ENCODE data around the gene LEMD1.
A peak's percentile ranks its signal among the peaks of the same experiment; 100 is the strongest.

The LEMD1 gene

DNA sequence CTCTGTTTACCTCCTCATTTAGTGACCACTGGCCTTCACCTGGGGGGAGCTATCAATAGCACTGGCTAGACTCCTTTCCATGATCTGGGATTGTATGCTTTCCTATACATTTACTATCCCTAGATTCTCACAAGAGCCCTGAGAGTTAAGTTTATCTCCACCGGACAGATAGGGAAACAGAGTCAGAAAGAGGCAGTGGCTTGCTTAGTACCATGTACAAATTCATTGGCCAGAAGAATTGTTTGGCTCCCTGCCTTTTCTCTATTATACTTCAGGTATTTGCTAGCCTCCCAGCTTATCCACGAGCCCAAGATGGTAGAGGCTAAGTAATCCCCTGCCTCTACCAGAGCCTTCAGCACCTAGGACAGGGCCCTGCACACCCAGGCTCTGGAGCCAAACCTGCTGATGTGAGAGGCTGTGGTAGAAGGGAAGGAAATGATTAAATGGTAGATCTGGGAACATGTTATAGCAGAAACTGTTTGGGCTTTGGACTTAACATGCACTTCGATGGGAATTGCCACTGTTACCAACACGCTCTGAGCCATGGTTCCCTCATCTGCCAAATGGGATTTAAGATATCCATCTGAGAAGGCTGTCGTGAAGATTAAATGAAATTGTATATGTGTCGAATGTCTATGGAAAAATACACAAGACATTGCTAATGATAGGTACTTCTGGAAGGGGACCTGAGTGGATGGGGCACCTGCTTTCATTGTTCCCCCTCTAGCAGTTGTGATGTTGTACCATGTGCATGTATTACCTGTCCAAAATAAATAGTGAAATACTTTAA lies 37.1 kb upstream of the LEMD1 start:
- Histone ChIP-seq H3K27me3 (ENCODE audit: control insufficient read depth in 3 of 3, insufficient read depth in 3 of 3, low read depth in 1 of 3, low read length in 3 of 3) (peaks cover 0 to 82% (median 0%) of the 10 kb centered on the region in 3 experiments), H3K4ac (ENCODE audit: low read length) (no peak overlapping the region), H3K9ac (ENCODE audit: low read depth, low read length, poor library complexity) (no peak overlapping the region), H3K79me1 (ENCODE audit: low read depth, low read length) (peaks cover 4% of the 10 kb centered on the region), H2AFZ (ENCODE audit: low read length) (no peak overlapping the region), H3K23ac (ENCODE audit: low read depth, low read length, poor library complexity) (no peak overlapping the region), H2BK5ac (ENCODE audit: low read length) (no peak overlapping the region), H2BK12ac (ENCODE audit: low read length) (no peak overlapping the region), H3K4me3 (ENCODE audit: low read length in 2 of 2) (no peak overlapping the region), H3K4me2 (ENCODE audit: insufficient read depth, low read length, poor library complexity, severe bottlenecking) (no peak overlapping the region), H2AK5ac (ENCODE audit: low read depth, low read length) (no peak overlapping the region), H3K27ac (replicated peaks; ENCODE audit: low read length) (no peak overlapping the region), H3K14ac (ENCODE audit: low read length) (no peak overlapping the region), H3K4me1 (ENCODE audit: control insufficient read depth in 2 of 2, insufficient read depth in 1 of 2, low read depth in 1 of 2, low read length in 2 of 2) (peaks cover 4 to 16% of the 10 kb centered on the region in 2 donors), H3K36me3 (replicated peaks in 1 of 2; ENCODE audit: control insufficient read depth in 2 of 2, insufficient read depth in 2 of 2, low read length in 2 of 2) (peaks cover 0 to 4% of the 10 kb centered on the region in 2 donors), H3K18ac (ENCODE audit: low read length) (no peak overlapping the region), H4K91ac (ENCODE audit: low read depth, low read length, poor library complexity) (no peak overlapping the region), H2BK15ac (ENCODE audit: low read length) (no peak overlapping the region), H2BK120ac (ENCODE audit: low read depth, low read length) (no peak overlapping the region), H4K8ac (ENCODE audit: low read depth, low read length) (no peak overlapping the region), H3K9me3 (replicated peaks in 1 of 2; ENCODE audit: control insufficient read depth in 2 of 2, insufficient read depth in 1 of 2, low read depth in 1 of 2, low read length in 2 of 2) (no peaks in the 10 kb centered on the region)
- no CpG with 5 or more reads among the region's 6 CpGs for WGBS, 2 donors (ENCODE audit: extremely low coverage in 2 of 2, insufficient read length in 2 of 2, insufficient replicate concordance in 1 of 2)
- no peak for DNase-seq (ENCODE audit: low spot score)

DNA sequence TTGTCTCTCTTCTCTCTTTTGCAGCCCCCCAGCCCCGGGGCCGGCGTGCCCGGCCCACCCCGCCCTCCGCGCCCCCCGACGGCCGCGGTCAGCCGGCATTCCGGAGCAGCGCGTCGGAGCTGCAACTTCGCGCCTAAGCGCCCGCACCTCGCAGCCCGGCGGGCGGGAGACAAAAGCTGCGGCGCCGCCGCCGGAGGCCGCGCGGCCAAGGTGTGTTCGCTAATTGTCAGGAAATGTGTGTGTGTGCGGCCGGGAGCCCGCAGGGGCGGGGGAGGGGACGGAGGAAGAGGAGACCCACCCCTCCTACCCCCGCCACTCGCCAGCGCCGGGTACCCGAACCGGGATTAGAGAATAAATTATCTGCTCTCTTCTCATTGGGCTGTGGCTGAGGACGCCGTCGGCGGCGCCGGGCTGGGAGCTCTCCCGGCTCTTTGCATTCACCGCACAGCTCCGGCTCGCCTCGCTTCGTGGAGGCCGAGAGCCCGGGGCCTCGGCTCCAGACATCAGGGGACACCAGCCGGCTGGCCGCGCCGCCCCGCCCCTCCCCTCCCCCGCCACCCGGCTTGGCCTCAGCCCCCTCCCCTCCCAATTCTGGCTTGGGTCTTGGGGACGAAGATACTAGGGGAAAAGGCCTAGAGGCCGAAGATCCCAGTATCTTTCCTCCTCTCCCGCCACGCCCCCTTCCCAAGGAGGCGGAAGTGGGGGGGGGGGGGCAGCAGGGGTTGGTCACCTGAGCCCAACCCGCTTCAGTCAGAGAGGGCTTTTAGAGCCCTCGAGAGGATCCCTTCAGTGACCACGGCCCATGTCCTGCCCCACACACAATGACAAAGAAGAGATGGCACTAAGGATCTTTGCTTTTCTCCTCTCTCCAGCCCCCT lies 35.3 kb upstream of the LEMD1 start:
- Histone ChIP-seq H3K18ac (ENCODE audit: low read length) (peak overlapping the region; percentile 100), H3K4me3 (ENCODE audit: low read length in 2 of 2) (peak overlapping the region; percentile 50 to 99), H3K4ac (ENCODE audit: low read length) (peak overlapping the region; percentile 94), H3K27ac (replicated peaks; ENCODE audit: low read length) (peak overlapping the region; percentile 96), H3K79me1 (ENCODE audit: low read depth, low read length) (peaks cover 4% of the 10 kb centered on the region), H3K14ac (ENCODE audit: low read length) (no peak overlapping the region), H2AK5ac (ENCODE audit: low read depth, low read length) (peak overlapping the region; percentile 95), H3K36me3 (replicated peaks in 1 of 2; ENCODE audit: control insufficient read depth in 2 of 2, insufficient read depth in 2 of 2, low read length in 2 of 2) (peaks cover 0 to 10% of the 10 kb centered on the region in 2 donors), H3K9me3 (replicated peaks in 1 of 2; ENCODE audit: control insufficient read depth in 2 of 2, insufficient read depth in 1 of 2, low read depth in 1 of 2, low read length in 2 of 2) (no peaks in the 10 kb centered on the region), H3K4me2 (ENCODE audit: insufficient read depth, low read length, poor library complexity, severe bottlenecking) (peak overlapping the region; percentile 35), H2BK120ac (ENCODE audit: low read depth, low read length) (peak overlapping the region; percentile 90), H2BK12ac (ENCODE audit: low read length) (no peak overlapping the region), H4K8ac (ENCODE audit: low read depth, low read length) (no peak overlapping the region), H2BK5ac (ENCODE audit: low read length) (peak overlapping the region; percentile 96), H2AFZ (ENCODE audit: low read length) (peak overlapping the region; percentile 90), H3K23ac (ENCODE audit: low read depth, low read length, poor library complexity) (peak overlapping the region; percentile 86), H4K91ac (ENCODE audit: low read depth, low read length, poor library complexity) (peak overlapping the region; percentile 99), H2BK15ac (ENCODE audit: low read length) (no peak overlapping the region), H3K4me1 (ENCODE audit: control insufficient read depth in 2 of 2, insufficient read depth in 1 of 2, low read depth in 1 of 2, low read length in 2 of 2) (peaks cover 4 to 30% of the 10 kb centered on the region in 2 donors), H3K9ac (ENCODE audit: low read depth, low read length, poor library complexity) (peak overlapping the region; percentile 99), H3K27me3 (ENCODE audit: control insufficient read depth in 3 of 3, insufficient read depth in 3 of 3, low read depth in 1 of 3, low read length in 3 of 3) (peaks cover 0 to 89% (median 0%) of the 10 kb centered on the region in 3 experiments)
- DNase-seq (ENCODE audit: low spot score), result no peak
- no CpG with 5 or more reads among the region's 74 CpGs for WGBS, 2 donors (ENCODE audit: extremely low coverage in 2 of 2, insufficient read length in 2 of 2, insufficient replicate concordance in 1 of 2)

DNA sequence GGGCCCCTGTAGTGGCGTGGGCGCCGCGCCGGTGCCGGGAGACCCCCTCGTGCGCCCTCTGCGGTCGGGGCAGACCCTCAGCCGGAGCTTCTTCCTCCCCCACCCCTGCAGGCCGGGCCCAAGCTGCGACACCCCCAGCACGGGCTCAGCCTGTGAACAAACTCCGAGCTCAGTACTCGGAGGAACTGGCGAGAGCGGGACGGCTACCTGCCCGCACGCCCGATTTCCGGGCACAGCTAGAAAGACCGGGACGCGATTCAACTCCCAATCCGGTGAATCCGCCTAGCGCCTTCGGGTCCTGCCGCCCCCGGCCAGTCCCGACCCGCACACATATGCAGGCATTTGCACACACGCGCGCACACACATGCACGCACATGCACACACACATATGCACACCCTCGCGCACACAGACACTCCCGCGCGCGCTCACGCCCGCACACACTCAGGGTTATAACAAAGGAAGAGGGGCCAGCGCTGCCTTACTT lies 34.6 kb upstream of the LEMD1 start:
- no CpG with 5 or more reads among the region's 47 CpGs for WGBS, 2 donors (ENCODE audit: extremely low coverage in 2 of 2, insufficient read length in 2 of 2, insufficient replicate concordance in 1 of 2)
- Histone ChIP-seq H3K27ac (replicated peaks; ENCODE audit: low read length) (peak overlapping the region; percentile 96), H3K4me3 (ENCODE audit: low read length in 2 of 2) (peak overlapping the region; percentile 50 to 99)

More for the DNA sequence above, 34.6 kb upstream of the LEMD1 start:
- H3K4me1 ChIP-seq (ENCODE audit: control insufficient read depth in 2 of 2, insufficient read depth in 1 of 2, low read depth in 1 of 2, low read length in 2 of 2), result peaks cover 4 to 31% of the 10 kb centered on the region in 2 donors
- H2BK12ac ChIP-seq (ENCODE audit: low read length), result peak overlapping the region; percentile 89
- H3K36me3 ChIP-seq (replicated peaks in 1 of 2; ENCODE audit: control insufficient read depth in 2 of 2, insufficient read depth in 2 of 2, low read length in 2 of 2), result peaks cover 0 to 10% of the 10 kb centered on the region in 2 donors
- peak overlapping the region; percentile 95 for H2AK5ac ChIP-seq (ENCODE audit: low read depth, low read length)
- H3K23ac ChIP-seq (ENCODE audit: low read depth, low read length, poor library complexity), result peak overlapping the region; percentile 86
- no peaks in the 10 kb centered on the region for H3K9me3 ChIP-seq (replicated peaks in 1 of 2; ENCODE audit: control insufficient read depth in 2 of 2, insufficient read depth in 1 of 2, low read depth in 1 of 2, low read length in 2 of 2)
- H2BK120ac ChIP-seq (ENCODE audit: low read depth, low read length), result peak overlapping the region; percentile 90
- peaks cover 0 to 92% (median 0%) of the 10 kb centered on the region in 3 experiments for H3K27me3 ChIP-seq (ENCODE audit: control insufficient read depth in 3 of 3, insufficient read depth in 3 of 3, low read depth in 1 of 3, low read length in 3 of 3)
- DNase-seq (ENCODE audit: low spot score), result no peak
- H3K9ac ChIP-seq (ENCODE audit: low read depth, low read length, poor library complexity), result peak overlapping the region; percentile 99
- H2AFZ ChIP-seq (ENCODE audit: low read length), result peak overlapping the region; percentile 90
- peak overlapping the region; percentile 100 for H3K18ac ChIP-seq (ENCODE audit: low read length)
- H3K4ac ChIP-seq (ENCODE audit: low read length), result peak overlapping the region; percentile 94
- peak overlapping the region; percentile 96 for H2BK5ac ChIP-seq (ENCODE audit: low read length)
- H4K91ac ChIP-seq (ENCODE audit: low read depth, low read length, poor library complexity), result peak overlapping the region; percentile 99
- peak overlapping the region; percentile 78 for H3K4me2 ChIP-seq (ENCODE audit: insufficient read depth, low read length, poor library complexity, severe bottlenecking)
- H2BK15ac ChIP-seq (ENCODE audit: low read length), result peak overlapping the region; percentile 56
- peak overlapping the region; percentile 97 for H3K14ac ChIP-seq (ENCODE audit: low read length)
- H3K79me1 ChIP-seq (ENCODE audit: low read depth, low read length), result peaks cover 4% of the 10 kb centered on the region
- H4K8ac ChIP-seq (ENCODE audit: low read depth, low read length), result peak overlapping the region; percentile 76

Data from neuronal stem cell (in vitro differentiated cells).